ENCODE results near the gene F7. TPM values are rescaled to one million over a fixed set of nuclear protein-coding genes. Genes with fewer than 3 reads are reported as not detected.

Gene F7
- polyA plus RNA-seq, 1 donor from 2014 or later, result not detected

DNA sequence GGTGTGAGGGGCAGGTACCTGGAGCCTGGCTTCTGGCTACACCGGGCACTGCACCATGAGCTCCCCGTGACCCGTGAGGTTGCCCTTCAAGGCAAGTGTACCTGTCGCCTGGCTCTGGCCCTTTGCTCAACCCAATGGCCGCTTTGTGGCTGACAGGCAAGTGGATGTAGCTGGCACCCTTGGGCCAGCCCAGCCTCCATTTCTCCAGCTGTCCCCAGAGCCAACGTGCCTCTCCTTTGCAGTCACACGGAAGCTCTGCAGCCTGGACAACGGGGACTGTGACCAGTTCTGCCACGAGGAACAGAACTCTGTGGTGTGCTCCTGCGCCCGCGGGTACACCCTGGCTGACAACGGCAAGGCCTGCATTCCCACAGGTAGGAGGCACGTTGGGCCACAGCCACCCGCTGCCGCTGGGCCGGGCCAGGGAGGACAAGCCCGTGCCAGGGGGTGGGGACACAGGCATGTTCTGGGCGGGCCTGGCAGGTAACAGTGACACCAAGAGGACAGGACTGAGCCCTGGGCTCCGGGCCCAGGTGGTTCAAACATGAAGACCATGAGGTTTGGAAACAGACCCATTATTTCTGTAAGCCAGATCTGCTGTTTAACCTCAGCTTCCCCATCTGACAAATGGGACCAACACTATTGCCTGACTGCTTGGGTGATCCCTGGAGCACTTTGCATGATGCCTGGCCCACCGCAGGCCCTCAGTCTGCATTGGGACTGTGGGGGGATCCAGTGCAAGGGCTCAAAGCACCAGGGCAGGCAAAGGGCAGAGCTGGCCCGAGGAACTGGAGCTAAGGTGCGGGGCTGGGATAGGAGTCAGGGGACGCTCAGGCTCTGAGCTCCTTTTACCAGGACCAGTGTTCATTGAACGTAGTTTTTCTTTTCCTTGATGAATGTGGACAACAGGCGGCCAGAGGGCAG is 35.3 kb downstream of the F7 start:
- Mint-ChIP-seq H3K36me3 (no peaks in the 10 kb centered on the region), H3K4me3 (no peak overlapping the region), H3K9me3 (peaks cover 0 to 2% (median 0%) of the 10 kb centered on the region in 3 donors), H3K4me1 (peaks cover 0 to 4% (median 0%) of the 10 kb centered on the region in 3 donors), H3K27ac (no peak overlapping the region), H3K27me3 (peaks cover 6% of the 10 kb centered on the region)

DNA sequence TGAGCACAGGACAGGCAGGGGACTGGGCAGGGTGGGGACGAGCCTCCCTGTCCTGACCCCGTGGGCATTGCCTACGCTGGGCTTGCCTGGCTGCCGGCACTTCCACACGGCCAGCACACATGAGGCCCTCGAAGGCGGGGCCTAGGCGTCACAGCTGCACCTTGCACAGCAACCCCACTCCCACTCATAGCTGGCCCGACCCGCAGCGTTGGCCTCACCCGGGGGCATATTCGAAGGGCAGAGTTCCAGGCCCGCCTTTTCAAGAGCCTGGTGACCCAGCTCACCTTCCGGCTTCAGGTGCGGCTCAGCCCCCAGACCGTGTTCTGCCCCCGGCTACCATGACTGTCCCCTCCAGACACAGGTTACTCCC is 36.0 kb downstream of the F7 start:
- no peak overlapping the region for H3K27ac Mint-ChIP-seq
- H3K4me3 Mint-ChIP-seq, result no peak overlapping the region
- no peaks in the 10 kb centered on the region for H3K36me3 Mint-ChIP-seq
- H3K27me3 Mint-ChIP-seq, result peaks cover 6% of the 10 kb centered on the region
- peaks cover 0 to 2% (median 0%) of the 10 kb centered on the region in 3 donors for H3K9me3 Mint-ChIP-seq
- H3K4me1 Mint-ChIP-seq, result peaks cover 0 to 4% (median 0%) of the 10 kb centered on the region in 3 donors

DNA sequence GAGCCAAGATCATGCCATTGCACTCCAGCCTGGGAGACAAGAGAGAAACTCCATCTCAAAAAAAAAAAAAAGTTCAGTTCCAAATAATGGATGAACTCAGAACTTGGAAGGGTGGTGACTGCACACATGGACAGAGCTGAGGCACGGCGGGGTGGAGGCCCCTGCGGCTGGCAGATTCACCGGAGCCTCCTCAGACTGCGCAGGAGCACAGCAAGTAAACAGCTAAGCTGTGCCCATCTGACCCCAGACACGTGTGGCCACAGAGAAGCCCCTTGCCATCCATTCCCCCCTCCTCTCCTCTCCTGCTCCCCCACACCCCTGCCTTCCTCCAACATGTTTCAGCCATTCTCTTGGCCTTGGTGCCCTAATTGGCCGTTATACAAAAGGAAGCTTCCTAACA is 37.3 kb downstream of the F7 start:
- no peak overlapping the region for H3K4me3 Mint-ChIP-seq
- no peak overlapping the region for H3K27ac Mint-ChIP-seq
- peaks cover 5% of the 10 kb centered on the region for H3K27me3 Mint-ChIP-seq
- H3K36me3 Mint-ChIP-seq, result no peaks in the 10 kb centered on the region
- peaks cover 0 to 2% (median 0%) of the 10 kb centered on the region in 3 donors for H3K9me3 Mint-ChIP-seq
- peaks cover 0 to 4% (median 0%) of the 10 kb centered on the region in 3 donors for H3K4me1 Mint-ChIP-seq

- Mint-ChIP-seq H3K4me1 (peaks cover 0 to 4% (median 0%) of the 10 kb centered on the region in 3 donors), H3K27ac (no peak overlapping the region), H3K4me3 (no peak overlapping the region), H3K36me3 (no peaks in the 10 kb centered on the region), H3K27me3 (peaks cover 5% of the 10 kb centered on the region), H3K9me3 (peaks cover 0 to 2% (median 0%) of the 10 kb centered on the region in 3 donors)
Observed at GRCh38 chr13:113143466-113144254, 38.1 kb downstream of the F7 start.

GRCh38 chr13:113144255-113144629 is 38.7 kb downstream of the F7 start:
- peaks cover 0 to 2% (median 0%) of the 10 kb centered on the region in 3 donors for H3K9me3 Mint-ChIP-seq
- no peak overlapping the region for H3K27ac Mint-ChIP-seq
- H3K4me1 Mint-ChIP-seq, result peaks cover 0 to 4% (median 0%) of the 10 kb centered on the region in 3 donors

GRCh38 chr13:113145496-113145895 is 39.9 kb downstream of the F7 start:
- Mint-ChIP-seq H3K9me3 (peaks cover 0 to 2% (median 0%) of the 10 kb centered on the region in 3 donors), H3K36me3 (no peaks in the 10 kb centered on the region), H3K27me3 (peaks cover 8% of the 10 kb centered on the region), H3K4me3 (no peak overlapping the region), H3K4me1 (peaks cover 0 to 4% (median 0%) of the 10 kb centered on the region in 3 donors), H3K27ac (no peak overlapping the region)

More at GRCh38 chr13:113144255-113144629, 38.7 kb downstream of the F7 start:
- peaks cover 5% of the 10 kb centered on the region for H3K27me3 Mint-ChIP-seq
- H3K36me3 Mint-ChIP-seq, result no peaks in the 10 kb centered on the region
- no peak overlapping the region for H3K4me3 Mint-ChIP-seq

- Mint-ChIP-seq H3K36me3 (no peaks in the 10 kb centered on the region), H3K27me3 (peaks cover 8% of the 10 kb centered on the region), H3K4me3 (no peak overlapping the region), H3K9me3 (peaks cover 0 to 2% (median 0%) of the 10 kb centered on the region in 3 donors), H3K27ac (no peak overlapping the region), H3K4me1 (peaks cover 0 to 4% (median 0%) of the 10 kb centered on the region in 3 donors)
Observed at GRCh38 chr13:113145911-113146598, 40.5 kb downstream of the F7 start.

DNA sequence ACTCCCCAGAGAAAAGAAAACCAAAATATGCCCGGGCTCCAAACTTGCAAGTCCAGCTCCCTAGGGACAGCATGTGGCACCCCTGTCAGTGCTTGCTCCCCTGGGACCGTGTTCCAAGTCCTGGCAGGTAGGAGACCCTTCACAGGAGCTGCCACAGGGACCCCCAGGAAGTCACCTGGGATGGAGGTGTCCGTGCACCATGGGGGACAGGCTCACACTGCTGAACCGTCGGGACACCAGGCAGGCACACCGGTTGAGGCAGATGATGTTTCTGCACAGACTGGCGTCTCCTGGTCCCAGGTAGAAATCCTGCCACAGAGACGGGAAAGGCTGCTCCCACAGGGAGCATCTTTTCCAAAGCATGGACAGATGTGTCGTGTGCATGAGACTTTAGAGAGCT is 41.2 kb downstream of the F7 start:
- Mint-ChIP-seq H3K36me3 (no peaks in the 10 kb centered on the region), H3K4me3 (no peak overlapping the region), H3K27ac (no peak overlapping the region), H3K27me3 (peaks cover 5% of the 10 kb centered on the region), H3K9me3 (peaks cover 0 to 2% (median 0%) of the 10 kb centered on the region in 3 donors), H3K4me1 (peaks cover 0 to 4% (median 0%) of the 10 kb centered on the region in 3 donors)

DNA sequence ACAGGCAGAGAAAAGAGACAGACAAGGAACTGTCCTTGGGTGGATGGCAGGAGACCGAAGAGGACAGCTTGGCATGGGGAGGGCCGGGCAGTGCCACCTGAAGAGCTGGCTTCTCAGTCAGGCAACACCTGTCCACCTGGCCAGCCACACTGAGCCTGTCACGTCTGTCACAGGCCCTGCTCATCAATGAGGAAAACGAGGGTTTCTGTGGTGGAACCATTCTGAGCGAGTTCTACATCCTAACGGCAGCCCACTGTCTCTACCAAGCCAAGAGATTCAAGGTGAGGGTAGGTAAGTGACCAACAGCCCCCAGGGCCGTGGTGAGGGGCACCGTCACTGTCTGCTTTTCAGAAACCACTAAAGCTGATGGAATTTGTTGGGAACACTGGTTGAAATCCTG is 41.6 kb downstream of the F7 start:
- Mint-ChIP-seq H3K4me3 (peak overlapping the region in 1 of 4 donors; percentile 12), H3K36me3 (no peaks in the 10 kb centered on the region), H3K4me1 (peaks cover 2 to 4% (median 2%) of the 10 kb centered on the region in 3 donors), H3K9me3 (peaks cover 0 to 2% (median 0%) of the 10 kb centered on the region in 3 donors), H3K27me3 (peaks cover 5% of the 10 kb centered on the region), H3K27ac (no peak overlapping the region)

- Mint-ChIP-seq H3K4me3 (no peak overlapping the region), H3K27ac (no peak overlapping the region), H3K9me3 (peaks cover 0 to 4% (median 2%) of the 10 kb centered on the region in 3 donors), H3K36me3 (no peaks in the 10 kb centered on the region), H3K27me3 (peaks cover 5% of the 10 kb centered on the region), H3K4me1 (peaks cover 4 to 8% (median 7%) of the 10 kb centered on the region in 3 donors)
Observed at GRCh38 chr13:113148407-113148806, 42.8 kb downstream of the F7 start.

- Mint-ChIP-seq H3K27me3 (peaks cover 5% of the 10 kb centered on the region), H3K9me3 (peaks cover 0 to 4% (median 2%) of the 10 kb centered on the region in 3 donors), H3K27ac (no peak overlapping the region), H3K4me1 (peaks cover 4 to 10% (median 7%) of the 10 kb centered on the region in 3 donors), H3K36me3 (no peaks in the 10 kb centered on the region), H3K4me3 (no peak overlapping the region)
Observed at GRCh38 chr13:113148940-113149503, 43.4 kb downstream of the F7 start.

GRCh38 chr13:113149711-113150549 is 44.3 kb downstream of the F7 start:
- peaks cover 4 to 12% (median 9%) of the 10 kb centered on the region in 3 donors for H3K4me1 Mint-ChIP-seq
- H3K27me3 Mint-ChIP-seq, result peaks cover 5% of the 10 kb centered on the region
- peak overlapping the region in 2 of 4 donors; percentile 8 to 40 for H3K4me3 Mint-ChIP-seq
- H3K9me3 Mint-ChIP-seq, result peaks cover 0 to 4% (median 2%) of the 10 kb centered on the region in 3 donors
- H3K27ac Mint-ChIP-seq, result no peak overlapping the region
- no peaks in the 10 kb centered on the region for H3K36me3 Mint-ChIP-seq

GRCh38 chr13:113150550-113151365 is 45.2 kb downstream of the F7 start:
- Mint-ChIP-seq H3K4me3 (peak overlapping the region in 2 of 4 donors; percentile 32 to 63), H3K36me3 (peaks cover 4% of the 10 kb centered on the region), H3K27ac (peak overlapping the region in 1 of 3 donors; percentile 88), H3K4me1 (peaks cover 0 to 12% (median 10%) of the 10 kb centered on the region in 3 donors), H3K9me3 (peaks cover 0 to 4% (median 4%) of the 10 kb centered on the region in 3 donors), H3K27me3 (peaks cover 5% of the 10 kb centered on the region)

Data from IgD-negative memory B cell (primary cell).